Erythroblast (primary cell): Measurements from ENCODE around the gene LMBRD1.

ENCODE experiments used
- GATA1 ChIP-seq: IDR thresholded peaks from 2 replicates; pipeline ENCODE4 v1.6.1; 2011; ENCODE audit warnings: low read depth, mild to moderate bottlenecking, control low read depth, low read length, moderate library complexity
- POLR2A ChIP-seq: IDR thresholded peaks from 2 replicates; pipeline ENCODE4 v1.6.1; 2011; ENCODE audit warnings: mild to moderate bottlenecking, low read length

DNA sequence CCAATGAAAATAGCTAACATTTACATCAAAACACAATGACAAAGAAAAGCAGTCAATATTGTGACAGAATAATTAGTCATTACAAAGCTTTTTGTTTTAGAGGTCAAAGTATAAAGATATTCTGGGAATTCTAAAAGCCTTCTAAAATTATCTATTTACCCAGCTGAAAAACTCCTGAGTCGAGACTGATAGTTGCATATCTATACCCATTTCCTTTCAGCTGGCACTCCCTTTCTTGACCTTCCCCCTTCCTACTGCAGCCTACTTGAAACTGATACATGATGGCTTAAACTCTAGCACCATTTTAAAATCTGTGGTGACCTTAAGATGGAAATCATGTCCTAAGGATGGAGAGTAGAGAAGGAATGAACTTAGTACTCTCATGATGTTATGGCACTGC lies 38.6 kb downstream of the LMBRD1 start:
- no peak for TF ChIP-seq POLR2A
- TF ChIP-seq GATA1: no peak
